ENCODE data around the gene PPP2R2D.

DNA sequence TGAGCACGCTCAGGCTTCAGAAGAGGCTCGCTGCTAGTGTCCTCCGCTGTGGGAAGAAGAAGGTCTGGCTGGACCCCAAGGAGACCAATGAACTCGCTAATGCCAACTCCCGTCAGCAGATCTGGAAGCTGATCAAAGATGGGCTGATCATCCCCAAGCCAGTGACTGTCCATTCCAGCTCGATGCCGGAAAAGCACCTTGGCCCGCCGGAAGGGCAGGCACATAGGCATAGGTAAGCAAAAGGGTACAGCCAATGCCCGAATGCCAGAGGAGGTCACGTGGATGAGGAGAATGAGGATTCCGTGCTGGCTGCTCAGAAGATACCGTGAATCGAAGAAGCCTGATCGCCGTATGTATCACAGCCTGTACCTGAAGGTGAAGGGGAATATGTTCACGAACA, 5.7 kb upstream of the PPP2R2D start:
- no peak for TF ChIP-seq CTCF (IDR thresholded peaks at IDR 0.05)
- no peak for TF ChIP-seq POLR2A (IDR thresholded peaks at IDR 0.05)

Data from right lobe of liver (tissue), 4 donors.